Left ventricle myocardium inferior (tissue), 1 donor: Measurements from ENCODE around the gene EHMT1. TPM values are rescaled to one million over a fixed set of nuclear protein-coding genes. Genes with fewer than 3 reads are reported as not detected.
A peak's percentile ranks its signal among the peaks of the same experiment; 100 is the strongest.

Experiments
- DNase-seq: peaks from one replicate; pipeline ENCODE4 v3.0.0-alpha.2; 2020
- H3K27ac ChIP-seq: fragments of 200-600 bp; replicated peaks from 2 replicates; pipeline ENCODE4 v1.8.0; 2021
- H3K27me3 ChIP-seq: fragments of 200-600 bp; 2 replicates; pipeline ENCODE4 v1.8.0; 2021; ENCODE audit warnings: low read depth
- H3K36me3 ChIP-seq: fragments of 200-600 bp; 2 replicates; pipeline ENCODE4 v1.8.0; 2021
- H3K4me1 ChIP-seq: fragments of 200-600 bp; 2 replicates; pipeline ENCODE4 v1.8.0; 2021
- H3K4me3 ChIP-seq: fragments of 200-600 bp; 2 replicates; pipeline ENCODE4 v1.8.0; 2021; ENCODE audit warnings: mild to moderate bottlenecking, moderate library complexity
- H3K9me3 ChIP-seq: fragments of 200-600 bp; replicated peaks from 2 replicates; pipeline ENCODE4 v1.8.0; 2021
- intact Hi-C: fragments of 100-400 bp; cut with micrococcal nuclease; formaldehyde crosslinking; loops from one replicate; pipeline ENCODE4 v1.11.0; 2022
- total RNA-seq: library from RNA; stranded (reverse); fragmentation: NEBNext Ultra II Directional; extraction: Animal tissue kit (Norgen Biotek cat#: 25700); gene quantifications from one replicate; pipeline ENCODE4 v1.2.1, GENCODE V29; 2021
- TF ChIP-seq, protein P1 (sequence below): fragments of 200-600 bp; IDR thresholded peaks from 2 replicates; pipeline ENCODE4 v1.8.0; 2021; ENCODE audit warnings: antibody characterized with exemption, mild to moderate bottlenecking, borderline replicate concordance
- donor health status: DM: no; HTN: yes; CAD: no; lungs with severe emphysema.

EHMT1 gene
- total RNA-seq, 1 donor from 2014 or later, result 31.3 TPM

DNA sequence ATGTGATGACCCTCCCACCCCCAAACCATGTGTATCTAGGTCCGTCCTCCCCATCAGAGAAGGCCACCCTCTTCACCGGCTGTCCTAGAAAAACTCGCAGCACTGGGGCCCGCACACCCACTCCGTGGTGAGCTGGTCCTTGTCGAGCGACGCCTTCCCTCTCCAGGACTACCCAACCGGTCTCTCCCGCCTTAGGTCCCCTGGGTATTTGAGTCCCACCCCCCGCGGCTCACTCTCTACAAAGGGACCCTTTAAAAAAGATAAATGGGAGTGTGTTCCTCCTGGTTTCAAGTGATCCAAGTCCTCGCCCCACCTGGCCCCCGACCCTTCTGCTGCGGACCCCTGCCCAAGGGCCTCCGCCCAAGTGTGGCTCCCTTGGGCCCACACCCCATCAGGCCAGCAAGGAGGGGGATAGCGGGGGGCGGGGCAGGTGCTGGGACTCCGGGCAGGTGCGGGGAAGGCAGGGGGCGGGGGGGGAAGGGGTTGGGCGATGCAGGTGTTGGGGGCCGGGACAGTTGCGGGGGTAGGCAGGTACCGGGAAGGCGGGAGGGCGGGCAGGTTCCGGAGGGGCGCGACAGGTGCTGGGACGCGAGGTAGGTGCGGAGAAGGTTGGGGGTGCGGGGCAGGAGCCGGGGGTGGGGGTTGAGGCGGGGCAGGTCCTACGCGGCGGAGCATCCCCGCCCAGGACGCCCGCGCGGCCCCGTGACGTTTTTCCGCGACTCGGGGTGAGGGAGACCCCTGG is 14.3 kb upstream of the EHMT1 start:
- Histone ChIP-seq H3K4me1 (peaks cover 46% of the 10 kb centered on the region), H3K36me3 (peaks cover 4% of the 10 kb centered on the region), H3K27ac (peak overlapping the region; percentile 66), H3K27me3 (no peaks in the 10 kb centered on the region), H3K9me3 (no peaks in the 10 kb centered on the region), H3K4me3 (peak overlapping the region; percentile 94)
- intact Hi-C loops, result no loop called here
- TF ChIP-seq, protein P1, sequence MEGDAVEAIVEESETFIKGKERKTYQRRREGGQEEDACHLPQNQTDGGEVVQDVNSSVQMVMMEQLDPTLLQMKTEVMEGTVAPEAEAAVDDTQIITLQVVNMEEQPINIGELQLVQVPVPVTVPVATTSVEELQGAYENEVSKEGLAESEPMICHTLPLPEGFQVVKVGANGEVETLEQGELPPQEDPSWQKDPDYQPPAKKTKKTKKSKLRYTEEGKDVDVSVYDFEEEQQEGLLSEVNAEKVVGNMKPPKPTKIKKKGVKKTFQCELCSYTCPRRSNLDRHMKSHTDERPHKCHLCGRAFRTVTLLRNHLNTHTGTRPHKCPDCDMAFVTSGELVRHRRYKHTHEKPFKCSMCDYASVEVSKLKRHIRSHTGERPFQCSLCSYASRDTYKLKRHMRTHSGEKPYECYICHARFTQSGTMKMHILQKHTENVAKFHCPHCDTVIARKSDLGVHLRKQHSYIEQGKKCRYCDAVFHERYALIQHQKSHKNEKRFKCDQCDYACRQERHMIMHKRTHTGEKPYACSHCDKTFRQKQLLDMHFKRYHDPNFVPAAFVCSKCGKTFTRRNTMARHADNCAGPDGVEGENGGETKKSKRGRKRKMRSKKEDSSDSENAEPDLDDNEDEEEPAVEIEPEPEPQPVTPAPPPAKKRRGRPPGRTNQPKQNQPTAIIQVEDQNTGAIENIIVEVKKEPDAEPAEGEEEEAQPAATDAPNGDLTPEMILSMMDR, result no peak
- DNase-seq, result no peak

DNA sequence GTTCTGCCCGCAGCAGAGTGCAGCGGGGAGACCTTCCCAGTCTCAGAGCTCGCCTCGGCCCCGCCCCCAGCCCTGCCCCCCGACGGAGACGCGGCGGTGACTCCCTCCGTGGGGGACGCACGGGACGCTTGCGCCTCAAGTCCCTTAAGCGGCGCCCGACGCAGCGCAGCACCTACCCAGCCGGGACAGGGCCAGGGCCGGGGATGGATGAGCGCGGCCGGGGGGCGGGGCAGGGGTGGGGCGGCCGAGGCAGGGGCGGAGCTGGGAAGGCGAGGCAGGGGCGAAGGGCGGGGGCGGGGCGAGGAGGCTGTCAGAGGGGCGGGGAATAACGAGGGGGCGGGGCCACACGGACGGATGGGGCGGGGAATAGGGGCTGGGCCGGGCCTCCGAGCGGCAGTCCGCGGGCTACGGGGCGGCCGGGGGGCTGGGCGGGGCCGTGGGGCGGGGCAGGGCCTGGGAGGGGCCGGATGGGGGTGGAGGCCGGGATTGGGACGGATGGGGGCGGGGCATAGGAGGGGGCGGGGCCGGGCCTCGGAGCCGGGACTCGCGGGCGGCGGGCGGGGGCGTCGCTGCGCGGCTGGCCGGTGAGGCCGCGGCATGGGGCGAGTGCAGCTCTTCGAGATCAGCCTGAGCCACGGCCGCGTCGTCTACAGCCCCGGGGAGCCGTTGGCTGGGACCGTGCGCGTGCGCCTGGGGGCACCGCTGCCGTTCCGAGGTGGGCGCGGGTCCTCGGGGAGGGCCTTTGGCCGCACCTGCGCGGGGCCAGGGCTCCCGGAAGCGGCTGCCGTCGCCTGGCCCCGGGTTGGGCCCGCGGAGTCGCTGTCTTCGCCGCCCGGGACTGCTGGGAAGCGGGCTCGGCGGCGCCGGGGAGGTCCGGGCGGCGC is 13.4 kb upstream of the EHMT1 start, which contains the start of gene ARRDC1:
Gene ARRDC1 (plus strand): TSS at position 566 of the 884 bp plus-strand sequence. CDS start 32 bp downstream, at position 598.
- intact Hi-C loops, result no loop called here
- Histone ChIP-seq H3K4me1 (peaks cover 46% of the 10 kb centered on the region), H3K4me3 (peak within 1 kb of the TSS; percentile 94), H3K36me3 (peaks cover 4% of the 10 kb centered on the region), H3K9me3 (no peaks in the 10 kb centered on the region), H3K27ac (peak within 1 kb of the TSS; percentile 95), H3K27me3 (no peaks in the 10 kb centered on the region)
- DNase-seq, result peak; percentile 92
- TF ChIP-seq, protein P1, result no peak

DNA sequence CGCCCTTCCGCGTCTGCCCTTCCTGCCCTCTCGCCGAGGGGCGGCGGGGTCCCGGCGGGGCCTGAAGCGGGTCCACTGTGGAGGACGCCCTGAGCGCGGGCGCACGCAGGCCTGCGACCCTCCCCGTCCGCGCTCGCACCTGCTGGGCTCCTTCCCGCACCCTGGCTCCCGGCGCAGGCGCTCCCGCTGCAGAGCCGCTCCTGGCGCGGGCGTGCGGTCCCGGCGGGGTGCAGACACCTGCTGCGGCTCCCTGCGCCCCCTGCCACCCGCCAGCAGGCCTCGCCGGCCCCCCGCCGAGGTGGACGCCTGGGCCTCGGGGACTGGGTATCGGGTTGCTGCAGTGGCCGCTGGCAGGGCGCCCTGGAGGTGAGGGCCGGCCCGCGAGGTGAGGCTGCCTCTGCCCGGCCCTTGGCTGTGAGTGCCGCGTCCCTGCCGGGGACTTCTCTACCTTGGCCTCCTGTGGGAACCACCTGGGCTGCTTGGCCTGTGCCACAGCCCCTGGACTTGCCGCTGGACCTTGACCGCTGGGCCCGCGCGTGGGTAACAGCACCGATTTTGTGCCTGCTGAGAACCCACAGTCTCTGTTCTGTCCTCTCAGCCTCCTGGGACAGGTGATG is 12.7 kb upstream of the EHMT1 start:
- H3K4me3 ChIP-seq, result peak overlapping the region; percentile 94
- H3K9me3 ChIP-seq, result no peaks in the 10 kb centered on the region
- peak overlapping the region; percentile 95 for H3K27ac ChIP-seq
- peaks cover 4% of the 10 kb centered on the region for H3K36me3 ChIP-seq
- TF ChIP-seq, protein P1, result no peak
- intact Hi-C loops, result no loop called here
- DNase-seq, result no peak
- no peaks in the 10 kb centered on the region for H3K27me3 ChIP-seq
- H3K4me1 ChIP-seq, result peaks cover 46% of the 10 kb centered on the region

DNA sequence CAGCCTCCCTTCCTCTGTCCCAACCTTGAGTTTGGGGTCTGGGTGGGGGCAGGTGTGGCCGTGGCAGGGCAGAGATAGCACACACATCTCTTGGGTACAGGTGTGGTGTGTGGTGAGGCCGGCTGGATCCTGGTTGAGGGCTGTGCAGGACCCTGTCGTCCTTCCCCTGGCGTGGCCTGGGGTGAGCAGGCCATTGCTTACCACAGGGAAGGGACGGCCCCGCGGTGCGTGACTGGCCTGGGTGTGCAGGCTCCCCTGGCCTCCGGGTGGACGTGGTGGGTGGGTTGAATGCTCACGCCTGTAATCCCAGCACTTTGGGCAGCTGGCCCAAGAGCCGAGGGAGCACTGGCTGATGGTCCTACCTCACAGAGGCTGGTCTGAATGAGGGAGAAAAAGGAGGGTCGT is 12.1 kb upstream of the EHMT1 start:
- no peak for DNase-seq
- no peaks in the 10 kb centered on the region for H3K27me3 ChIP-seq
- intact Hi-C loops, result no loop called here
- peaks cover 4% of the 10 kb centered on the region for H3K36me3 ChIP-seq
- H3K27ac ChIP-seq, result peak overlapping the region; percentile 95
- H3K4me1 ChIP-seq, result peaks cover 51% of the 10 kb centered on the region
- TF ChIP-seq, protein P1, result no peak
- H3K4me3 ChIP-seq, result peak overlapping the region; percentile 94
- H3K9me3 ChIP-seq, result no peaks in the 10 kb centered on the region

DNA sequence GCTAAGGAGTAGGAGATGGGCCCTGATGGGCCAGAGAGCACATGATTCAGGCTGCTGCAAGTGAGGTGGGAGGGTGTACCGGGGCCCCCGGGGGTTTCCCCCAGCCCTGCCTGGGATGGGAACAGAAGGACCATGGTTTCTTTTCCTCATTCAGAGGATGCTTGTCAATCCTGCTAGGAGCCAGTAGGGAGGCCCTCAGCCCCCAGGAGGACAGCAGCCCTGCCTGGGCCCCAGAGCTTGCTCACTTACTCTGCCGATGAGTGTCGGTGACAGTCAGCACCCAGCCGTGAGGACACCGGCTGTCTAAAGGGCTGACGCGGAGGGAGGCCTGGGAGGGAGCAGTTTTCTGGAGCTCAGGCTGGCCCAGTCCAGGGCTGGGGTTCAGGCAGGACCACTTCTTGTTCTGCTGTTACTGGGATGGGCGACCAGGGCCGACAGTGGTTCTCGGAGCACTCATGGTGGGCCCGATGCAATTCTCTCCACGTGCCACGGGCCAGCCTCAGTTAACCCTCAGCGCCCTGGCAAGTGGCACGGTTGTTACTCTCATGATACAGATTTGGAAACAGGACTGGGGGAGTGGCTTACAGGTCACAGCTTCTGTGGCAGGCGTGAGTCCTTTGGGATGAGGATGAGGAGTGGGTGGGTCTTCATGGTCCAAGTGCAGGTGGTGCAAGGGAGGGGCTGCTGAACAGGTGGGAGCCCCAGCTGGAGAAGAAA is 11.5 kb upstream of the EHMT1 start:
- Histone ChIP-seq H3K27ac (peak overlapping the region; percentile 95), H3K9me3 (no peaks in the 10 kb centered on the region), H3K4me3 (peak overlapping the region; percentile 94), H3K36me3 (peaks cover 4% of the 10 kb centered on the region), H3K4me1 (peaks cover 57% of the 10 kb centered on the region), H3K27me3 (no peaks in the 10 kb centered on the region)
- TF ChIP-seq, protein P1, result no peak
- no peak for DNase-seq
- intact Hi-C loops, result no loop called here
